HK-2 (cell line): ENCODE measurements around the gene C12orf60.

ENCODE experiments used
- DNase-seq: peaks from one replicate; pipeline ENCODE4 v3.0.0-alpha.2; 2018; ENCODE audit not compliant: unreplicated experiment

The C12orf60 gene

DNA sequence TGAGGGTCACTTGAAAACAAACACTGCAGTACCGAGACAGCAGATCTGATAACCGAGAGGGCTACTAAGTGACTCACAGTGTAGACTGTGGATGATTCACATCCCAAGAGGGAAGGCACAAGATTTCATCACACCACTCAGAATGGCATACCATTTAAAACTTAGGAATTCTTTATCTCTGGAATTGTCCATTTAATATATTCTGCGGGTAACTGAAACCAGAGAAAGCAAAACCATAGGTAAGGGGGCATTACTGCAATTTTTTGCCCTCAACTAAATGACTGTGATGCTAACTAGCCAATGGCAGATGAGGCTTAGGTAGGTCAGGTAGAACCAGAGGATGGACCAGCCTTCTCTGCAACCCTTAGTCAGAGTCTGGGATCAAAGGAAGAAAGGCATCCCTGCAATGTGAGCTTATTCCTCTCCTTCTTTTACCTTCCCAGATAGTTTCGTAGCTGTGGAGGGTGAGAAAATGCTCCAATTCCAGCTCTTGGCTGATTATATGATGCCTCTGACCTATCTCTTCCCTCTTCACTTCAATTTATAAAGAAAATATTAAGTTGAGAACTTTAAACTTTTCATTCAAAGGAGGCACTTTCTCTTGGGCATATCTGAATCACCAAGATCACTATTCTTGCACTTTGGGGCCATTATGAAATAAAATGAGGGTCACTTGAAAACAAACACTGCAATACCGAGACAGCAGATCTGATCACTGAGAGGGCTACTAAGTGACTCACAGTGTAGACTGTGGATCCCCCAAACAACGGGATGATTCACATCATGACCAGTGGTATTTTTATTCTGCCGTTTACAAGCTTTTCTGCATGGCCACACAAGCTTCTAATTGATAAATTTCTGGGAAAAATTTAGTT is 33.1 kb downstream of the C12orf60 start:
- peak; percentile 21 for DNase-seq

DNA sequence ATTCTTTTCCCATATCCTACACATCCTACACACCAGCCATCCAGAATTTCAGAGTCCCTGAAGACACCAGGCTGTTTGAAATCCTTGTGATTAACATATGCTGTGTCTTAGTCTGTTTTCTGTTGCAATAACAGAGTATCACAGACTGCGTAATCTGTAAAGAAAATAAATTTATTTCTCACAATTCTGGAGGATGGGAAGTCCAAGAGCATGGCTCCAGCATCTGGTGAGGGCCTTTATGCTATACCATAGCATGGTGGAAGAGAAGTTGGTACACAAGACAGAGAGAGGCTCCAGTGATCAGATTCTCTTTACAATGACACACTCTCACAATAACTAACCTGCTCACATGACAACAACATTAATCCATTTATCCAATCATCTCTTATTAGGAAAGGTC is 35.8 kb downstream of the C12orf60 start:
- DNase-seq, result no peak

DNA sequence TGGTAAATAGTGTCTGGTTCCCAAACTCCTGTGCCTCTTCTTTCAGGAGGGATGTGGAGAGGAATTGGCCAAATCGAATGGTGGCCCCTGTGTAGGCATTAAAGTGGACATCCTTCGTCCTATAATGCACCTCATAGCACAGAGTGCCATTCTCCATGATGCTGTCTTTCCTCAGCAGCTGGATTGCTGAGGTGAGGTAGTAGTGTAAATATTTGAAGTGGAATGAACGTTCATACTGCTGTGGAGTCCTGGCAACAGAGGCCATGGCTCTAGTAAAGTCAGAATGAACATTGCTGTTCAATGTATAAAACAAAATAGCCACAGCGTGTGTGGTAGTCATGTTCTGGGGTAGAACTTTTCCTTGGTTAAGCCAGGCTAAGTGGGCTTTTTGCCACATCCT is 37.1 kb downstream of the C12orf60 start:
- DNase-seq, result no peak

DNA sequence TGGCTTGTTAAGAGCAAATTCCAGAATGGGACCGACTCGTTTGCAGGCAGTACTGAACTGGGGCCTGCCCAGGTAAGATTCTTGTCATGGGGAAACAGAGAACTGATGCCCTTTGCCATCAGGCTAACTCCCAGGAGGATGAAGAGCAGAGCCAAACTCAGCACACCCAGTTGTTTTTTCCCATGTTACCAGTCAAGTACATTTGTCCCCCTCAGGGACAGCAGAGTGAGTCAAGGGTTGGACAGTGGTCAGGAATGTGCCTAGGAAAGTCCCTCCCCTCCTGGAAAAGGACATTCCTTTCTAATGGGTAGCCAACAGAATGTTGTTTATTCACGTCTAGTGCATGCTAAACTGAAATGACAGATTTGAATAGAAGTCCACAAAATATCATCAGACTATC is 38.3 kb downstream of the C12orf60 start:
- DNase-seq, result peak; percentile 33

DNA sequence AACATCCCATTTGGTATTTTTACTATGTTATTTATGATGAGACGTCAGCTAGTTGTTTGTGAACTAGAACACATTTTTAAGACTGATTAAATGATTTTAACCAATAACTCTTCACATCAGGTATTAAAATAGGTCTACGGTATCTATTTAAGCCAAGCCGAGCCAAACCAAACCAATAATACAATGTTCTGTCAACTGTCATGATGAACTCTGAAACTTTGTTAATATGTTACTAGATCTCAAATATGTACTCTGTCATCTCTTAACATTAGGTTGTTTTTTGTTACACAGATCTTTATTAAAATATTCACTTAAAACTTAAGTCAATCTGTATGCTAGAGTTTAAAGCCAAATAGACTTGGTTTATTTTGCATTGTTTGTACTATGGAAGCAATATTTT is 38.8 kb downstream of the C12orf60 start:
- DNase-seq, result no peak

DNA sequence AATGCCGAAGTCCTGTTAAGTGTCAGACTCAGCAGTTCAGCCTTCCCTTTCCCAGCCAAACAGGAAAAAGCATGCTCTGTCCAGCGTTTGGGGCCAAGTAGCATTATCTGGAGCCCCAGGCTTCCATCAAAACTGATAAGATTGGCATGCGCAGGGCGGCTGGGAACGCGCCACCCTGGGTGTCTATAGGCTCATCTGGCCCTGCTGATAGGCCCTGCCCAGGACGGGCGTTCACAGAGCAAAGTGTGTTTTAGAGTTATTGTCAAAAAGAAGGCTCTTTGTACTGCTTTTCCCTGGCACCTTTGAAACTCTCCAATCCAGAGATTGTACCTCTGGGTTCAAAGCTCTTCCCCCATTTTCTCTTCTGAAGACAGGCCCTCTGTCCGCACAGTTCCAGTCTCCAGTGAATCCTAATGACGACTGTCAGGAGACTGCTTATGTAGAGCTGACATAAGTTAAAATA is 40.0 kb downstream of the C12orf60 start, which contains the start of gene ART4:
Gene ART4 (minus strand): TSS at position 102 of the 463 bp plus-strand sequence. CDS start 413 bp downstream, outside the sequence.
- DNase-seq, result no peak

DNA sequence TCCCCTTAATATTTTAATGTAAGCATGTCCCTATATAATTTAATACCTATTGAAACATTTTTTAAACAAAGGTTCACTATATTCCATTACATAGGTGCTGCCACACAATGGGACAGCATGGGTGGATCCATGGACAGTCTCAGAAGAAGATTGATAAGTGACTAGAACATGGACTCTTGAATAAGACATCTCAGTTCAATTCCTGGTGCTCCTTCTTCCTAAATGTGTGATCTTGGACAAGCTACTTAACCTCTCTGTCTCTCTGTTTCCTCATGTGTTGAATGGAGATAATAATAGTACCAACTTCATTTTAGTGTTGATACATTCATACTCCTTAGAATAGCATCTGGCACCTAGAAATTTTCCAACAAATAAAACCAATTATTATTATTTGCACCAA is 40.9 kb downstream of the C12orf60 start:
- no peak for DNase-seq

DNA sequence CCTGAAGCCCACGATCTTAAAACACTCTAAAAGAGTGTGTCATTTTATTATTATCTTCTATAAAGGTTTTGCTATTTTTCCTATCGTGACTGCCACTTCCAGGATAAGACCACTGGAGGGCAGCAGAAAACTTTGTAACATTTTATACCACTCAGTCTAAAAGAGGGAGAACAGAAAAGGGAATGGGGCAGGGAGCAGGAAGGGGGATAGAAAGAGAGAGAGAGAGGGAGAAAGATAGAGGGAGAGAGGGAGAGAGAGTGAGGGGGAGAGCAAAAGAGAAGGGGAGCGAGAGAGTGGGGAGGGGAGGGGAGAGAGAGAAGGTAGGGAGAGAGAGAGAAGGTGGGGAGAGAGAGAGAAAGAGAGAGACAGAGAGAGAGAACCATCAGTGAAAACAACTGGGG is 41.9 kb downstream of the C12orf60 start:
- peak; percentile 27 for DNase-seq

DNA sequence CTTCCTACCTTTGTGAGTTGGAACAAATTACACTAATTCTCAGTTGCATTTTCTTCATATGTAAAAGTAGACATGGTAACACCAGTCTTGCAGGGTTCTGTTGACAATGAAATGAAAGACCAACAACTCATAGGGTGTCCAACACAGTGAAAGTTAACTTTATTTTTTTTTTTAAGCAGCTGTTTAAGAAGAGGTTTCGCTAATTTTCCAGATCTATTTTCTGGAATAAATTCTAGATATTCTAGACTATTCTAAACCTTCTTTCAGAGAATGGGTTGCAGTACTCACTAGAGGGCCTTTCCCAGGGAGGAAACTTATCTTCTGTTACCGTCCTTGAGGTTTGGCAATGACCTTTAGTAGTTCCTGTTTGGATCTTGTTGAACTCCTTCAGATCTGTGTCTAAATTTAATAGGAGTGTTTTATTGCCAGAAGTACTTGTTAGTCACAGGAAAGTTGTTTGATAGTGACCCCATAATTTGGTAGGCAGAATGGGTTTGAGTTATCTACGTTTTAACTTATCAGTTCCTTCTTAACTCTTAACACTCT is 42.6 kb downstream of the C12orf60 start:
- no peak for DNase-seq

DNA sequence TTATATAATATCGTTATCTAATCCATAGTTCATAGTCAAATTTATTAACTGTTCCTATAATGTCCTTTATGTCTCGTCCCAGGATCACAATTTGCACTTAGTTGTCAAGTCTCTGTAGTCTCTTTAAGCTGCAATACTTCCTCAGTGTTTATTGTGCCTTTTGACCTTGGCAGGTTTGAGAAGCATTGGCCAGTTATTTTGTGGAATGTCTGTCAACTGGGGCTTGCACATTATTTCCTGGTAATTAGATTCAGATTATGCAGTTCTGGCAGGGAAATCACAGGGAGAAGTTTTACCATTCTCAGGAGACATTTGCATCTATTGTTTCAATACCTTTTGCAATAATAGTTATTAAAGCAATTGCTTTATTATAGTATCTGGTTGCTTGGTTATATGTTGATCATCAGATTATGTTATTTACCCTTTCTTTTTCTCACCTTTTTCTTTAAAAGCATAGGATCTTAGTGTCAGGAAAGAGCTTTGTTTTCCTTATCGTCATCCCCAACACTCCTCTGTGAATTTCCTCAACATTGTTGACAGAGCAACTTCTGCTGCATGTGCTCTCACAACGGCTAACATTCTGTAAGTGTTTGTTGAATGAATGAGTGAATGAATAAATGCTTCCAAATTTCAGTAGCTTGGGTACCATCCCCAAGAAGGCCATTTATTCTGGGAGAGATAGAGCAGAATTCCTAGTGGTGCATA is 43.6 kb downstream of the C12orf60 start:
- DNase-seq, result no peak

DNA sequence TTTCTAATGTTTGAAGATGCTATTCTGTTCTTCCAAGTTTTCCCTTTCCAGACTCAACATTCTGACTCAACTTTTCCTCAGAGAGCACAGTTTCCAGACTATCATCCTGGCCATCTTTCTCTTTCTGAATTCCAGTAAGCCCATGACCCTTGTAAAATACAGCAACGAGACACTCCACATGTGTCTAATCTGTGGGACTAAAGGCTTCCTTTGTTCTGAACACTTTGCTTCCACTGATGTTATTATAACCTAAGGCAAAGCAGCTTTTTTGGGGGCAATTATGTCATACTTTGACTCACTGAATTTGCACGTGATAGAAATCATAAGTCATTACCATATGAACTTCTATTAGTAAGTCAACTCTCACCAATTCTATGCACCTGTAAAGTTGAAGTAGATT is 46.2 kb downstream of the C12orf60 start:
- no peak for DNase-seq

DNA sequence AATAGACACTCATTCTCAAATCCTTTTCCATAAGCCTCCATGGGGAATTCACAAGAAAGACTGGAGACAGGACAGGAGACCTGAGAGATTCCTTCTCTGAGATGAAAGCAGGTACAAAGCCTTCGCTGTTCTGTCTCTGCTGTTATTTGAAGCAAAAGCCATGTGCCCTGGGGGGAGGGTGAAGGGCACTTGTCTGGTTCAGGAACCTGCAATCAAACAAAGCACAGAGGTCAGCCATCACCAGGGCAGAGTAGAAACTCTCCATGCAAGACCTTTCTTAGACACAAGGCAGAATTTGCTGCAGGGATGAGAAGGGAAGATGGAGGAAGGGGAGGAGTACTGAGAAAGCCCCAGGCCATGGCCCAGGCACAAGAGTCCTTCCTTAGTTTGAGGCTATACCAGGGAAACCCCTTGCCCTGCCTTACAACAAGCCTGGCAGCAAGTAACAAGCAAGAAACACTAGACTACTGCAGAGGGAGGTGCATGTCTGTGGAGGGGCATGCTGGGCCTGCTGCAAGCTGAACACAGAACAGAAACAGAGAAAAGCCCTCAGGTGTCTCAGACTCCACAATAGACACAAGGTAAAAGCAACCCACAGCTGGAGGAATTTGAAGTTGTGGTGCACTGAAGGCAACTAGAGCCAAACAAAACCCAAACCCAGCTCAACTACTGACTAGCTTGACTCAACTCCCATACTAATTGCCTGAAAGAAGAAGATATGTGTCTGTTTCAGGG is 47.6 kb downstream of the C12orf60 start:
- DNase-seq, result no peak

DNA sequence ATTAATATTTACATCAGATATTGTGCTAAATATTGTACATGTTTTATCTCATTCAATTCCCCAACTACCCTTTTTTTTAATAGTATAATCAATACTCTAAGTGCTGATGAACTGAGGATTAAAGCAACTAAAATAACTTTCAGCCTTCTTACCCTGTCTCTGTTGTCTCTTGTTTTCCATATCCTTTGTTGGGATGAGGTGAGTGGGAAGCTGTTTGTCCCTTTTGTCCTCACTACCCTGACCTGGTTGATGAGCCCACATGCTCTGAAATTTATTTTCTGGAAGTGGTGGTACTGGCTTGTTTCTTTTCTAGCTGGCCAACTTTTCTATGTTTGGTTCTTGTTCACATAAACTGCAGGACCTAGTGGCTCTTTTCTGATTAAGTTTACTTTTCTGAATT is 49.4 kb downstream of the C12orf60 start:
- no peak for DNase-seq

DNA sequence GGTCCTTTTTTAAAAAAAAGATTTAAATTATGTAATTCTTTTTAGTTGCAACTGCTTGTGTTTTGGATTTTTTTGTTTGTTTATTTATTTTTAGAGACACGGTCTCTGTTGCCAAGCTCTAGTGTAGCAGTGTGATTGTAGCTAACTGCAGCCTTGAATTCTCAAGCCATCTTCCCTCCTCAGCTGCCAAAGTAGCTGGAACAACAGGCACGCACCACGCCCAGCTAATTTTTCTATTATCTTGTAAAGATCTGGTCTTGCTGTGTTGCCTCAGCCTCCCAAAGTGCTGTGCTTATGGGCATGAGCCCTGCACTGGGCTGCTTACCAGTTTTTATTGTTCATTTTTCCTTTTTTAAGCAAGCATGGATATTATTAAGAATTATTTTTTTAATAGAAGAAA is 50.5 kb downstream of the C12orf60 start:
- DNase-seq, result no peak

DNA sequence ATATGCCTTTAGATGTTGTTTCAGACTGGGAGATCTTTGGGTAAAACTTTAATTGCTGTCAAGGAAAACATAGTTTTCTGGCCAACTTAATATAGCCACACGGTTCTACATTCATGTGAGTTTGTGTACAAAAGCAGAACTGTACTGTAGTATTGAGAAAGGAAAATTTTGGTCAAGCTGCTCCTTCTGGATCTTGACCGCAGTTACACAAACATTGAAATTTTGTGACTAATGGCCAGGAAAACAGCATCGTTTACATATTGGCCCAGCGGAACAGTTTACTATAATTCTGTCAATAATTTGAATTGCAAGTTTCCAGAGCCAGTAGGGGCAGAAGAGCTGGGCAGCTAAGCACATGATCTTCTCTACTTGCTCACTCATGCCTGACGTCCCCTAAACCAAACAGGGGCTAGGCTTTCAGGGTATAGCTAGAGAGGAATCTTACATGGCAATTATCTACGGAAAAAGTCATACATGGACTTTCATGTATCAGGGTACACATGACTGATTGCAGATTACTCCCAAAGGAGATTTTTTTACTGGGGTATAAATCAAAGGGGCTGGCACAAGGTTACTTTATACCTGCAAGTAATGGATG is 51.2 kb downstream of the C12orf60 start:
- no peak for DNase-seq

DNA sequence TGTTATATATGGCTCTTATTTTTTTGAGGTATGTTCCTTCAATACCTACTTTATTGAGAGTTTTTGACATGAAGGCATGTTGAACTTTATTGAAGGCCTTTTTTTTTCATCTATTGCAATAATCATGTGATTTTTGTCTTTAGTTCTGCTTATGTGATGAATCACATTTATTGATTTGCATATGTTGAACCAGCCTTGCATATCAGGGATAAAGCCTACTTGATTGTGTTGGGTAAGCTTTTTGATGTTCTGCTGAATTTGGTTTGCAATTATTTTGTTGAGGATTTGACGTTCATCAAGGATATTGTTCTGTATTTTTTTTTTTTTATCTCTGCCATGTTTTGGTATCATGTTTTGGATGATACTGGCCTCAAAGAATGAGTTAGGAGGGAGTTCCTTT is 55.0 kb downstream of the C12orf60 start:
- no peak for DNase-seq

DNA sequence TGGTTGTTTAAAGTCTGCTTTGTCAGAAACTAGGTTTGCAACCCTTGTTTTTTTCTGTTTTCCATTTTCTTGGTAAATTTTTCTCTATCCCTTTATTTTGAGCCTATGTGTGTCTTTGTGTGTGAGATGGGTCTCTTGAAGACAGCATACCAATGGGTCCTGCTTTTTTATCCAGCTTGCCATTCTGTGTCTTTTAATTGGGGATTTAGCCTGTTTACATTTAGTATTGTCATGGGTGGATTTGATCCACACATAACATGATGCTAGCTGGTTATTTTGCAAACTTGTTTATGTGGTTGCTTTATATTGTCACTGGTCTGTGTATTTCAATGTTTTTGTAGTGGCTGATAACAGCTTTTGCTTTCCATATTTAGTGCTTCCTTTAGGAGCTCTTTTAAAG is 57.0 kb downstream of the C12orf60 start:
- no peak for DNase-seq

DNA sequence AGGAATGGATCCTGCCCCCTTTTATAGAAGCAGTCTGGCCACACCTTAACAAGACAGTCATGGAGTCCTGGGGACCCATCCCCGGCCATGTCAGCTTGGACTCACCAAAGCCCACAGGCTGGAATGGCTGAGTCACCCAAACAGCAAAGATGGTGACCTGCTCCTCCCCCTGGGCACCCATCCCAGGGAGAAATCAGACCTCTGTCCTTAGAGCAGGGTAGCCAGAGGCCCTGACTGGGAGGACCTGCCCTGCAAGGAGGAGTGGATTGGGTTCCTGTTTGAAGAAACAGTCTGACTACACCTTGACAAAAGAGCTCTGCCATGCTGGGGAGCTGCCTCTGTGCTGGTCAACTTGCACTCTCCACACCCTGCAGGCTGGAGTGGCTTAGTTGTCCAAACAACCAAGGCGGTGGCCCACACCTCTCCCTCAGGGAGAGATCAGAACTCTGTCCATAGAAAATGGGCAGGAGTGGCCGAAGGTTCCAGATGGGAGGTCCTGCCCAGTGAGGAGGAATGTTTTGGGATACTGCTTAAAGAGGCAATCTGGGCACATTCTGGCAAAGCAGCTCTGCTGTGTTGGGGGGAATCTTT is 65.5 kb downstream of the C12orf60 start:
- no peak for DNase-seq

DNA sequence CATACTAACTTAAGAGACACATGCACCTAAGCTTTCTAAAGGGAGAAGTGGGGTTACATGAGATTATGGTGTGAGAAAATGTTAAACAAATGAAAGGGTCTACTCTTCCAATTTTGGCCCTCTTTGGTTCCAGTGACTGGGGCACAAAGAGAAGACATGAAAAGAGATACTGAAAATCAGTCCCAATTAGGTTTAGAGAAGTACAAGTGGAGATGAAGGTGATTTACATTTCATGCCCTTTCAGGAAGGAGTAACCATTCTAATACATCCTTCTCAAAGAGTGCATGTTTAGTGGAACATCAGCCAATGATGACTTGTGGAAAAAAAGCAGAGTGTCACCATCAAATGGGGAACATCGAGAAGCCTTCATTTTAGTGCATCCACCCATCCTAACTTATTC is 67.8 kb downstream of the C12orf60 start:
- DNase-seq, result no peak

DNA sequence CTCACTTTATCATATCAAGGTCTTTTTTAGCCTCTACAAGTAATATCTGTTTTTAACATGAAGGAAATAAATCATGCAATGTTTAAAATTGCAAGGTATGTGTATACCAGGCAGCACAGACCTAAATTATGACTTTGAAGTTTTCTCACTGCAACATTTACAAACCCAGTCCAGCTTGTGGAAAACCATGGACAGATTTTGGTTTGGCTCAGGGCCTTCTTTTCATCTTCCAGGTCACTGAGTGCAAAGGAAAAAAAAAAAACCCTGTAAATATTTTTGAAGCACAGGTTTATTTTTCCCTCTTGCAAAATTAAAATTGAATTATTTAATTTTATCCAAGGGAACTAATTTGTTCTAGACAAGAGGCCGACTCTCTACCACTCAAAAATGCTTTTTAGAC is 68.4 kb downstream of the C12orf60 start:
- DNase-seq, result no peak
